NT2/D1 (cell line): ENCODE data around the gene EIF4EBP3.

ENCODE experiments used
- YY1 ChIP-seq: IDR thresholded peaks from 2 replicates; pipeline ENCODE4 v1.6.1; 2011; ENCODE audit not compliant: insufficient read length, insufficient read depth
- ZNF274 ChIP-seq: IDR thresholded peaks from 2 replicates; pipeline ENCODE4 v1.6.1; 2011; ENCODE audit warnings: mild to moderate bottlenecking, low read depth, low read length

GRCh38 chr5:140561753-140562523, 14.5 kb downstream of the EIF4EBP3 start:
- TF ChIP-seq YY1 = no peak
- no peak for TF ChIP-seq ZNF274
